GM18909 (cell line): Measurements from ENCODE around the gene PTPRG.
"Not testable (repeated sequence)": the region's sequence is repeated elsewhere in the genome, so short reads cannot be mapped to it uniquely, and the experiment has no call there.

ENCODE experiments used
- ATAC-seq: cut with Tn5 transposase; IDR thresholded peaks from one replicate; pipeline ENCODE4 v1.9.1; 2021; ENCODE audit warnings: mild to moderate bottlenecking; ENCODE audit not compliant: unreplicated experiment, poor library complexity

Gene PTPRG

GRCh38 chr3:61561374-61562041 lies at the start of gene PTPRG:
PTPRG (plus strand) TSS chr3:61561571; CDS start chr3:61562288, 717 bp downstream.
- peak; percentile 65 for ATAC-seq

GRCh38 chr3:61518590-61518989 lies 42.8 kb upstream of the PTPRG start:
- ATAC-seq, result no peak

- peak; percentile 98 for ATAC-seq
These were observed 40.3 kb upstream of the PTPRG start for GRCh38 chr3:61520966-61521628.

GRCh38 chr3:61522060-61522459 lies 39.3 kb upstream of the PTPRG start:
- no peak for ATAC-seq

GRCh38 chr3:61522626-61523025 lies 38.7 kb upstream of the PTPRG start:
- ATAC-seq, result no peak

GRCh38 chr3:61524933-61525332 lies 36.4 kb upstream of the PTPRG start:
- ATAC-seq, result no peak

- ATAC-seq, result no peak
These were observed 35.1 kb upstream of the PTPRG start for GRCh38 chr3:61526308-61526707.

- ATAC-seq, result no peak
These were observed 34.4 kb upstream of the PTPRG start for GRCh38 chr3:61527011-61527410.

DNA sequence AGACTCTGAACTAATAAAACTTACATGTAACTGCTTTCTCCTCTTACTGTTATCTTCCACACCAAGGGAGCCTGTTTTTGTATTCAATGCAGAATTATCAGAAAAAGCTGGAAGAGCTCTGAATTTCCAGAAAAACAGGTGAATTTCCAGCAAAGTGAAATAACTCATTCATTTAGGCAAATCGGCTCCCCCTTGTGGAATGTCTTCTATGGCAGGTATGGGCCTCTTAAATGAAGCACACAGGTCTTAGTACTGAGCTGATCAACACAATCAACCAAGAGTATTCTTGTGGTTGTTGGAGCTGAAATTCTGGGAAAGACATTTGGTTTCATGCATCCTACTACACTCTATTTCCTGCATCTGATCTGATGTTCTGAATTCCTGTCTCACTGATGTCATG lies 31.0 kb upstream of the PTPRG start:
- no peak for ATAC-seq

DNA sequence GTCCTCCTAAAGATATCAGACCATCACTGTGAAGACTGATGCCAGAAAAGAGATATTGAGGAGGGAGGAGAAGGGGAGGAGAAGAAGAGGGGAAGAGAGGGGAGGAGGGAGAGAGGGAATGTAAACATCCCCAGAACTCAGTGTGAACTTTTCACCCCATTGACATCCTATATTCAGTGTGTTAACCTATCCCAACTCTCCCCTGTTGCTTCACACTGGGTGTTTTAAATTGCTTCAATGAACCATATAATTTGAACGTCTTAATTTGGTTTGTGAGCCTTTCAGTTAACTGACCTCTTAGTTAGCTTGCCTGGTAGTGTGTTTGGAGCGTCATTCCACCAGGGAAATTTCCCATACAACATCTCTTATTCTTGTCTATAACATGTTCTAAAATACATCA lies 29.8 kb upstream of the PTPRG start:
- no peak for ATAC-seq

GRCh38 chr3:61532739-61533500 lies 28.5 kb upstream of the PTPRG start:
- ATAC-seq, result no peak

DNA sequence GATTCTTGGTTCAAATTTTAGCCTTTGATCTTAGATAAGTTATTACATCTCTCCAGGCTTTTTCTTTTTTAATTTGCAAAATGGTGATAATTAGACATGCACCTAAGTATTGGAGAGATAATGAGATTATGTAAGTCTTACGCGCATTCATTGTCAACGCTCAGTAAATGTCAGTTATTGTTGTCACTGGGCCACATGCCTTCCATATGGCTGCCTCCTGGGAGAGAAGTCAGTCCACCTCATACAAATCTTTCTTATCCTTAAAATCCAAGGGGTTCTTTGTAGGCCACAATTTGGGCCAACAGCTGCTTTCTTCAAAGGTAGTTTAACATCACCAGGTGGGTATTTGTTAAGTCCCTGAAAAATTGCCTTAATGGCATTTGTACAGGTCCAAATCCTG lies 25.5 kb upstream of the PTPRG start:
- no peak for ATAC-seq

DNA sequence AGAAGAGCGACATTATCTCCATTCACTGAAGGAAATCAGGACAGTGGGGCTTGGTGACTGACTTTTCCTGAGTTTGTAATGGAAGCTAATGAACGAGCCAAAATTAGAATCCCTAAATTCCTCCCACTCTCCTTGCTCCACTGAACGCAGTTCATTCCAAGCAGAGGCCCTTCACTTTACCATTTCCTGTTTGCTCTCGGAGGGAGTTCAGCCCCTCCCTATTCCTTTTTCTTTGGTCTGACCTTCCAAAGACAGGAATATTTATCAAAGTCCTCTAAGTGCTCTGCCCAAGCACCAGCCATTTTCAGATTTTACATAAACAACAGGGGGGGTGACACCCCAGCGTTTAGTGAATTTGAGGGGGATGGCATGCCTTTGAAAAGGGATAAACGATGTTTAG lies 24.0 kb upstream of the PTPRG start:
- no peak for ATAC-seq

DNA sequence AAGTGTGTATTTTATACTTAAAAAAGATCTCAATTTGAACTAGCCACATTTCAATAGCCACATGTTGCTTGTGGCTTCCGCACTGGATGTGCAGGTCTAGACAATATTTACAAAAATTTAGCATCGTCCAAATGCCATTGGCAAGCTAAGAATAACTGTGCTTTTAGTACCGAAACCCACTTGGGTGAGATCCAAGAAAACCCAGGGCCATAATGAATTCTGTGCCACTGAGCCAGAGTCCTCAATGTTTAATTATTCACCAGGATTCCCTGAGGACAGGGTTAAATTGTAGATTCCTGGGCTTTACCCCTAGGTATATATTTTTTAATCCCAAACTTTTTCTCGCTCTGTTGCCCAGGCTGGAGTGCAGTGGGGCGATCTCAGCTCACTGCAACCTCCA lies 22.9 kb upstream of the PTPRG start:
- no peak for ATAC-seq

DNA sequence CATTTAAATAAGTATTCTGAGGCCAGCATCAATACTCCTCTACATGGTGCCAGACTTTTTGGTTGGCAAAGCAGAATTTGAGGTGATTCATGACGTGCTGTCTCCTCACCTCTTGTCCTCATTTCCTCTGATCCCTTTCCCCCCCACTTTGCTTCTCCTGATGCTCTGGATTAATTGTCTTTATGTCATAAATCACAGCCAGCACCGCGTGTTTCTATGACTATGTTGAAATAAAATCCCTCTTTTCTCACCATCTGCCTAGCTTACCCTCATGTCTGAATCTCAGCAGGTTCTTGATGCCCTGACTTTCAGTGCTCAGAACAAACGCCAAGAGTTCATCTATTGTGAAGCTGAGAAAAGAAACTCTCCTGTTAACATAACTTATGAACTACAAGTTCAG lies 19.7 kb upstream of the PTPRG start:
- no peak for ATAC-seq

GRCh38 chr3:61545716-61546115 lies 15.7 kb upstream of the PTPRG start:
- no peak for ATAC-seq

GRCh38 chr3:61547625-61548024 lies 13.7 kb upstream of the PTPRG start:
- no peak for ATAC-seq

- not testable (repeated sequence) for ATAC-seq
These were observed 8.7 kb upstream of the PTPRG start for GRCh38 chr3:61552704-61553103.

DNA sequence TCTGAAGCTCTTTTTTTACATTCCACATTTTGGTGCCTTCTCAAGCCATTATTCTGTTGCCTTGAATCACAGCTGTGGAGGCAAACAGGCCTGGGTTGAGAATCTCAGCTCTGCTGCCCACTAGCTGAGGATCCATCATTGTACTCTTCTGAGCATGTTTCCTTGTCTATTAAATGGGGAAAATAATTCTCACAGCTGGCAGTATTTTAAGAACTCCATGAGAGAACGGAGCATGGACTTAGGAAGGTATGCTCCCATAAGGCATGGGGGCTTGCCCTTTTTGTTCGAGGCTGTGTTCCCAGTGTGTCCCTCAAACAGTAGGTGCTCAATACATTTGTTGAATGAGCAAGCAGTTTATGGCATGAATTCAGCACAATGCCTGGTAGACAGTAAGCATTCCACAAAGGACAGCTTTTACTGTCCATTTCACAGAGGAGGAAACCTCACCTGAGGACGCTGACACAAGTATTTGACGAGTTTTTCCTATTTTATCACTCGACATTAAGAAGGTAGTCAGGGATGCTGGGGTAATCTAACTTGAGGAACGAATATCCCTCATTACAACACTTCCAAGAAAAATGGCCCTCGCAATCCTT lies 2.1 kb upstream of the PTPRG start:
- no peak for ATAC-seq

DNA sequence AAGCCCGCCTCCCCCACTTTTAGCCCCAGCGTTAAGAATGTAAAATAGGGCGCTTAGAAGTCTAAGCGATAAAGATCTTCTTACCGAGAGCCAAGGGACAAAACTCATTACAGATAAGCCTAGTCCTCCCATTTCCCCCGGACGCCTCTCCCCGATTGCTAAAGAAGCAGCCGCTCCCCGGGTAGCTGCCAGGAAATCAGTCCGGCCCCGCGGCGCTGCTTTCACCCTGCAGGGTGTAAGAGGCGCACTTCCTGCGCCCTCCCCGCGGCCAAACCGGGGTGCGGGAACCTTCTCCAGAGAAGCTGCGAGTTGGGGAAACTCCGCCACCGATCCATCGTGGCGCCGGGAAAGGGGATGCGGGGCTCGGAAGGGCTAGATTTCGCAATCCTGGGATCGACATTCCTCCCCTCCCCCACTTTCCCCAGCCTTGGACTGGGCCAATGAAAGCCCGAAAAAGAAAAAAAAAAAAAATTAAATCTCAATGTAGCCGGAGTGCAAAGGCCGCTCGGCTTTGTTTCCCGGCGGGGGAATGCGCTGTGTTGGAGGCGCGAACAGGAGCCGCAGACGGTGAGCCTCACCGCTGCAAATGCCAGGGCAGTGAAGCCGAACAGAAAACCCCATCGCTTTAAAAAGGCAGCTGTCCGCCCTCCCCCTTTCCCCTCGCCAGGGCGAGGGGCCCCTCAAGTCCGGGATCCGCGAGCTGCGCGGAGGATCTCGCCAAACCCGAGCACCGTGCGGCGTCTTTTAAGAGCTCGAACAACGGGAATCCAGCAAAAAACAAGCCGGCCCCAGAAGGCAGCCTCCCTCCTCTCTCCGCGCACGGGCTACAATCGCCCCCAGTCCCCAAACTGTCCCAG lies 626 bp upstream of the PTPRG start:
- ATAC-seq, result peak; percentile 57
